K562 (cell line): ENCODE results near the gene CDKN2AIPNL. TPM values are rescaled to one million over a fixed set of nuclear protein-coding genes. Genes with fewer than 3 reads are reported as not detected.

Experiments
- ATAC-seq: fragments of 200-7000 bp; cut with Tn5 transposase; 3 replicates; pipeline ENCODE4 v1.9.1; 2020; ENCODE audit warnings: moderate library complexity
- BruUV-seq: library from RNA; stranded (reverse); fragments of 400-500 nt; replicated peaks from 2 replicates; lab custom pipeline; 2021; lab: Mats Ljungman, UMichigan
- CTCF ChIA-PET: fragments of 300-600 bp; formaldehyde crosslinking; extraction: SDS; loops from one replicate; lab custom pipeline; 2021; ENCODE audit warnings: low intra/inter-chr PET ratio; lab: Yijun Ruan, JAX
- POLR2A ChIA-PET: fragments of 300-600, 350-650 bp; sonication (Branson Sonifier 250); formaldehyde crosslinking; extraction: SDS; loops from one replicate; lab custom pipeline; 2021; ENCODE audit warnings: antibody characterized with exemption, inconsistent platforms; lab: Yijun Ruan, JAX
- DNase-seq, 4 experiments: peaks; one replicate each; pipeline versions ENCODE4 v3.0.0 to v3.0.0-alpha.2; 2011 to 2018; ENCODE audit warnings: low spot score in 3 of 4, mixed read lengths in 3 of 4; ENCODE audit errors: extremely low read depth in 1 of 4
- FAIRE-seq: peaks from 2 replicates; lab custom pipeline; 2011; peaks lifted over from hg19 to GRCh38; lab: Jason Lieb, UNC
- H2AFZ ChIP-seq: 2 replicates; pipeline ENCODE4 v1.6.0; 2011; ENCODE audit warnings: low read depth, low read length, control low read depth, inconsistent platforms
- H3K27ac ChIP-seq: fragments of 200-600 bp; 3 replicates; pipeline ENCODE4 v1.8.0; 2011; ENCODE audit warnings: low read depth, mild to moderate bottlenecking, control low read depth, inconsistent platforms, low read length, moderate library complexity, mixed read lengths; ENCODE audit errors: extremely low read depth
- H3K27me3 ChIP-seq, 2 experiments: fragments of 300-600 bp in 1 of 2; 2 replicates in 1 of 2; 3 replicates in 1 of 2; pipeline versions ENCODE4 v1.6.0 to v1.8.0; 2011; ENCODE audit warnings: inconsistent platforms in 2 of 2, low read length in 2 of 2, mild to moderate bottlenecking in 1 of 2, mixed read lengths in 1 of 2, moderate library complexity in 1 of 2; ENCODE audit not compliant: control insufficient read depth in 2 of 2, insufficient read depth in 2 of 2
- H3K36me3 ChIP-seq: fragments of 300-600 bp; 3 replicates; pipeline ENCODE4 v1.8.0; 2011; ENCODE audit warnings: mild to moderate bottlenecking, low read length, inconsistent platforms; ENCODE audit not compliant: control insufficient read depth, insufficient read depth
- H3K4me1 ChIP-seq, 2 experiments: fragments of 200-600 bp in 1 of 2; replicated peaks in 1 of 2; 2 replicates in 1 of 2; 3 replicates in 1 of 2; pipeline versions ENCODE4 v1.5.1 to v1.8.0; 2011; ENCODE audit warnings: inconsistent platforms in 2 of 2, low read length in 2 of 2, mild to moderate bottlenecking in 1 of 2, mixed read lengths in 1 of 2, moderate library complexity in 1 of 2; ENCODE audit not compliant: control insufficient read depth in 2 of 2, insufficient read depth in 2 of 2
- H3K4me2 ChIP-seq: 2 replicates; pipeline ENCODE4 v1.6.1; 2011; ENCODE audit warnings: low read length, control low read depth, inconsistent platforms, mixed read lengths; ENCODE audit not compliant: insufficient read depth
- H3K4me3 ChIP-seq: fragments of 200-600 bp; sonication (generic), shearing (Covaris generic); 2 replicates; pipeline ENCODE4 v1.5.1; 2016; ENCODE audit warnings: control low read depth, inconsistent platforms
- H3K79me2 ChIP-seq: fragments of 200-600 bp; 3 replicates; pipeline ENCODE4 v1.8.0; 2011; ENCODE audit warnings: low read length, inconsistent platforms; ENCODE audit not compliant: control insufficient read depth, insufficient read depth
- H3K9ac ChIP-seq, 2 experiments: 2 replicates each; pipeline versions ENCODE4 v1.6.0 to v1.6.1; 2011; ENCODE audit warnings: low read depth in 2 of 2, low read length in 2 of 2, control low read depth in 1 of 2, inconsistent platforms in 1 of 2, mild to moderate bottlenecking in 1 of 2, mixed read lengths in 1 of 2; ENCODE audit not compliant: insufficient read depth in 1 of 2
- H3K9me1 ChIP-seq: one replicate; pipeline ENCODE4 v1.6.0; 2011; ENCODE audit warnings: inconsistent platforms, mild to moderate bottlenecking, low read length, moderate library complexity; ENCODE audit not compliant: control insufficient read depth, insufficient read depth
- H3K9me3 ChIP-seq: replicated peaks from 2 replicates; pipeline ENCODE4 v1.5.1; 2011; ENCODE audit warnings: low read depth, low read length, inconsistent platforms; ENCODE audit not compliant: control insufficient read depth, insufficient read depth
- H4K20me1 ChIP-seq: replicated peaks from 2 replicates; pipeline ENCODE4 v1.6.1; 2011; ENCODE audit warnings: low read length, inconsistent platforms, mixed read lengths; ENCODE audit not compliant: control insufficient read depth, insufficient read depth
- CAMTA2 ChIP-seq: fragments of 250-450 bp; sonication (Bioruptor Pico); conservative IDR thresholded peaks from 2 replicates; pipeline ENCODE4 v1.5.1; 2022
- EGR1 ChIP-seq: fragments of 450-650 bp; conservative IDR thresholded peaks from 2 replicates; pipeline ENCODE4 v1.6.1; 2017; ENCODE audit warnings: mild to moderate bottlenecking
- ETV6 ChIP-seq, 3 experiments: fragments of 150-350 bp in 1 of 3; sonication (generic) in 1 of 3; formaldehyde crosslinking in 1 of 3; IDR thresholded peaks; 2 replicates each; pipeline versions ENCODE4 v1.6.1 to v1.8.0; 2014 to 2022; ENCODE audit warnings: borderline replicate concordance in 2 of 3, low read depth in 2 of 3, antibody characterized with exemption in 1 of 3, low read length in 1 of 3, mild to moderate bottlenecking in 1 of 3, missing genetic modification reagents in 1 of 3
- FOXK1 ChIP-seq: sonication (generic); formaldehyde crosslinking; IDR thresholded peaks from 2 replicates; pipeline ENCODE4 v1.8.0; 2022; ENCODE audit warnings: missing genetic modification reagents, mild to moderate bottlenecking, borderline replicate concordance
- ILK ChIP-seq: fragments of 450-650 bp; IDR thresholded peaks from 2 replicates; pipeline ENCODE4 v1.6.1; 2016; ENCODE audit warnings: missing genetic modification characterization, low read depth, mild to moderate bottlenecking, missing compliant biosample characterization, moderate library complexity, borderline replicate concordance
- MCM5 ChIP-seq: fragments of 450-650 bp; IDR thresholded peaks from 2 replicates; pipeline ENCODE4 v1.6.1; 2016; ENCODE audit warnings: low read depth
- MEF2D ChIP-seq: conservative IDR thresholded peaks from 2 replicates; pipeline ENCODE4 v1.6.1; 2016; ENCODE audit warnings: low read depth, missing genetic modification characterization, missing compliant biosample characterization
- NCOA6 ChIP-seq: fragments of 450-650 bp; IDR thresholded peaks from 2 replicates; pipeline ENCODE4 v1.6.1; 2017; ENCODE audit warnings: mild to moderate bottlenecking
- NR1H2 ChIP-seq: sonication (generic); formaldehyde crosslinking; IDR thresholded peaks from 2 replicates; pipeline ENCODE4 v1.4.0; 2020; ENCODE audit warnings: mild to moderate bottlenecking, missing genetic modification reagents
- NR2F6 ChIP-seq: fragments of 450-650 bp; formaldehyde crosslinking; IDR thresholded peaks from 2 replicates; pipeline ENCODE4 v1.4.0; 2020; ENCODE audit warnings: mild to moderate bottlenecking
- TCF7 ChIP-seq: sonication (generic); IDR thresholded peaks from 2 replicates; pipeline ENCODE4 v1.6.1; 2016; ENCODE audit warnings: antibody characterized with exemption, borderline replicate concordance
- ZFP36 ChIP-seq: fragments of 150-350 bp; IDR thresholded peaks from 2 replicates; pipeline ENCODE4 v1.6.1; 2018; ENCODE audit warnings: low read length, low read depth; ENCODE audit not compliant: partially characterized antibody
- ZNF23 ChIP-seq: fragments of 250-450 bp; sonication (Bioruptor Pico); IDR thresholded peaks from 2 replicates; pipeline ENCODE4 v1.4.0; 2020; ENCODE audit warnings: mild to moderate bottlenecking
- ZNF707 ChIP-seq: fragments of 250-450 bp; sonication (Bioruptor Pico); conservative IDR thresholded peaks from 2 replicates; pipeline ENCODE4 v1.8.0; 2022; ENCODE audit warnings: inconsistent platforms, mild to moderate bottlenecking, moderate library complexity
- ZNF766 ChIP-seq: fragments of 200-800 bp; sonication (Bioruptor generic); conservative IDR thresholded peaks from 2 replicates; pipeline ENCODE4 v1.6.1; 2016; ENCODE audit warnings: missing genetic modification characterization, missing compliant biosample characterization
- WGBS: fragments of 100-300 bp; shearing (Covaris generic); methylation state at CpG from one replicate; pipeline ENCODE4 v1.1.6; 2016; ENCODE audit warnings: low coverage, mixed read lengths; ENCODE audit not compliant: insufficient coverage; ENCODE audit errors: missing lambda C conversion rate; 5-methylcytosine and 5-hydroxymethylcytosine counted together
- in situ Hi-C: fragments of 300-500 bp; cut with MboI; formaldehyde crosslinking; loops from 4 replicates; pipeline ENCODE4 v1.15.0; 2018; ENCODE audit warnings: inconsistent platforms, mixed read lengths
- intact Hi-C: fragments of 100-400 bp; cut with micrococcal nuclease; formaldehyde crosslinking; loops from 2 replicates; pipeline ENCODE4 v1.14.2; 2022
- polyA plus RNA-seq, 8 experiments: library from polyadenylated mRNA; depleted of rRNA in 4 of 8; stranded (reverse) in 5 of 8; unstranded in 3 of 8; fragments of >200 nt; fragmentation: Nextera tagmentation in 2 of 8; fragmentation: Illumina TruSeq in 1 of 8; extraction: Ambion mirVana in 2 of 8; extraction: Trizol in 1 of 8; gene quantifications; 2 replicates each; pipeline versions ENCODE4 v1.2.1 to v1.2.3, GENCODE V29; 2011 to 2014; ENCODE audit warnings: inconsistent platforms in 1 of 8, missing spikeins in 1 of 8
- total RNA-seq, 7 experiments: library from RNA; depleted of rRNA in 6 of 7; stranded (reverse); fragments of >200 nt in 6 of 7; fragmentation: Illumina TruSeq in 2 of 7; extraction: Trizol in 2 of 7; gene quantifications; 2 replicates each; pipeline versions ENCODE4 v1.2.1 to v1.2.3, GENCODE V29; 2011 to 2021; ENCODE audit warnings: low replicate concordance in 1 of 7
- TF ChIP-seq, protein P1 (sequence below): fragments of 450-650 bp; conservative IDR thresholded peaks from 2 replicates; pipeline ENCODE4 v1.6.1; 2016; ENCODE audit warnings: missing genetic modification characterization, low read depth, mild to moderate bottlenecking, missing compliant biosample characterization, moderate library complexity
- TF ChIP-seq, protein P2 (sequence below): fragments of 450-650 bp; IDR thresholded peaks from 2 replicates; pipeline ENCODE4 v1.6.1; 2018; ENCODE audit warnings: mild to moderate bottlenecking, low read depth; ENCODE audit not compliant: partially characterized antibody
- TF ChIP-seq, protein P3 (sequence below), 2 experiments: fragments of 450-650 bp in 1 of 2; sonication (generic) in 1 of 2; formaldehyde crosslinking; conservative IDR thresholded peaks; 2 replicates each; pipeline versions ENCODE4 v1.4.0 to v1.8.1; 2020 to 2022; ENCODE audit warnings: mild to moderate bottlenecking in 1 of 2, missing genetic modification reagents in 1 of 2

Gene CDKN2AIPNL
- total and polyA plus RNA-seq, 9 of the 15 experiments (the other 6 are each of a cell fraction or from before 2014, with no cell fraction given) = 19.9 to 46.9 (median 42.2) TPM

DNA sequence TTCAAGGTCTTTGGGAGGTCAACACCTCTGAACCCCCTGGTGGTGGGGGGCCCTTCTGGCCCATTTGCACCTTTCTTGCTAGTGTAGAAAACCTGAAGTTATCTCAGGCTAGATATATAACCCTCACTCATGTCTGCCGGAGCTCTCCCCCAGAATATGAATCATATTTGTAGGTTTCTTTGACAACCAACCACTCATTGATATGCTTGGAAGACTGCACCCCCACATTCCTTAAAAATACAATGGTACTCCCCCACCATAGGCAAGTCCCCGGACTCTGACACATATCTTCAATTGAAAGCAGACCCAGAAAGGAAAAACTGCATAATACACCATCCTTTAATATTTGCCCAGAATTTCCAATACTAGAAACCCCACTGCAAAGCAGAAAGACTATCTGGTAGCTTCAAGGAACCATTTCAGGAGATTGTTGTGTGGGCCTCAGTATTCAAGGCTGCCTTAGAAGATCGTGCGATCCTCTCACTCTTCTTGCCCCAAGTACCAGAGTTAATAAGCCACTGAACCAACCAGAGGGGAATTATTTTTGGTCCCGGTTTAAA lies 41.3 kb downstream of the CDKN2AIPNL start:
- POLR2A ChIA-PET = interaction anchor here (0.9 to 5.2 kb wide), 2 partner anchors 12 to 177 kb away, joined by 3 to 36 read pairs; no protein-coding TSS in a partner anchor
- intact Hi-C loops (loop anchor here (2.0 to 5.0 kb wide), 3 partner anchors 63 to 194 kb away; partner anchors contain the start of gene SKP1), in situ Hi-C loops (no loop called here)
- H3K27me3 ChIP-seq = no peaks in the 10 kb centered on the region
- peak overlapping the region; percentile 81 for H3K4me3 ChIP-seq
- WGBS = 5% methylated on average over 5 of the region's 5 CpGs
- H2AFZ ChIP-seq = peak overlapping the region; percentile 100
- H3K9ac ChIP-seq = peak overlapping the region; percentile 1 to 98; a peak in 2 of 4 replicates
- CTCF ChIA-PET = no interaction called here
- H3K9me1 ChIP-seq = no peaks in the 10 kb centered on the region
- H3K9me3 ChIP-seq = peaks cover 5% of the 10 kb centered on the region
- peak overlapping the region; percentile 90 for H3K4me2 ChIP-seq
- peak overlapping the region; percentile 99 for H3K27ac ChIP-seq
- peaks cover 5 to 9% of the 10 kb centered on the region in 2 experiments; a peak in 3 of 5 replicates for H3K4me1 ChIP-seq
- peaks cover 14% of the 10 kb centered on the region; the same call in 2 of the 3 replicates for H3K36me3 ChIP-seq
- peak in 2 of 4 experiments; percentile 9 to 21 for DNase-seq
- TSS peak; percentile 77 for BruUV-seq
- H4K20me1 ChIP-seq = peaks cover 12% of the 10 kb centered on the region
- no peak for ATAC-seq
- no peak for FAIRE-seq
- H3K79me2 ChIP-seq = peaks cover 59% of the 10 kb centered on the region
- TF ChIP-seq ETV6 (IDR thresholded peaks at IDR 0.05; ENCODE audit: borderline replicate concordance in 1 of 2, low read depth in 2 of 2, low read length in 1 of 2) = no peak
- TF ChIP-seq ETV6 (CRISPR knock-in tag; IDR thresholded peaks at IDR 0.05; ENCODE audit: borderline replicate concordance) = no peak
- TF ChIP-seq MCM5 = no peak
- 0 out of 2 replicates have a peak, but pooled peaks have one; percentile 35 for TF ChIP-seq ZNF766
- no peak for TF ChIP-seq ZNF707 (CRISPR knock-in tag)
- TF ChIP-seq NR1H2 (CRISPR knock-in tag) = no peak
- TF ChIP-seq, protein P1, sequence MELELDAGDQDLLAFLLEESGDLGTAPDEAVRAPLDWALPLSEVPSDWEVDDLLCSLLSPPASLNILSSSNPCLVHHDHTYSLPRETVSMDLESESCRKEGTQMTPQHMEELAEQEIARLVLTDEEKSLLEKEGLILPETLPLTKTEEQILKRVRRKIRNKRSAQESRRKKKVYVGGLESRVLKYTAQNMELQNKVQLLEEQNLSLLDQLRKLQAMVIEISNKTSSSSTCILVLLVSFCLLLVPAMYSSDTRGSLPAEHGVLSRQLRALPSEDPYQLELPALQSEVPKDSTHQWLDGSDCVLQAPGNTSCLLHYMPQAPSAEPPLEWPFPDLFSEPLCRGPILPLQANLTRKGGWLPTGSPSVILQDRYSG (tag) = 0 out of 2 replicates have a peak, but pooled peaks have one; percentile 45
- TF ChIP-seq, protein P2, sequence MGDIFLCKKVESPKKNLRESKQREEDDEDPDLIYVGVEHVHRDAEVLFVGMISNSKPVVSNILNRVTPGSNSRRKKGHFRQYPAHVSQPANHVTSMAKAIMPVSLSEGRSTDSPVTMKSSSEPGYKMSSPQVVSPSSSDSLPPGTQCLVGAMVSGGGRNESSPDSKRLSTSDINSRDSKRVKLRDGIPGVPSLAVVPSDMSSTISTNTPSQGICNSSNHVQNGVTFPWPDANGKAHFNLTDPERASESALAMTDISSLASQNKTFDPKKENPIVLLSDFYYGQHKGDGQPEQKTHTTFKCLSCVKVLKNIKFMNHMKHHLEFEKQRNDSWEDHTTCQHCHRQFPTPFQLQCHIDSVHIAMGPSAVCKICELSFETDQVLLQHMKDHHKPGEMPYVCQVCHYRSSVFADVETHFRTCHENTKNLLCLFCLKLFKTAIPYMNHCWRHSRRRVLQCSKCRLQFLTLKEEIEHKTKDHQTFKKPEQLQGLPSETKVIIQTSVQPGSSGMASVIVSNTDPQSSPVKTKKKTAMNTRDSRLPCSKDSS = no peak
- TF ChIP-seq EGR1 = peak; percentile 7; the same call in 1 of the 2 replicates
- no peak for TF ChIP-seq NR2F6
- TF ChIP-seq MEF2D = no peak
- TF ChIP-seq FOXK1 (CRISPR knock-in tag) = no peak
- no peak for TF ChIP-seq CAMTA2 (CRISPR knock-in tag)
- TF ChIP-seq ZFP36 = no peak
- no peak for TF ChIP-seq ILK (tag)
- TF ChIP-seq TCF7 = no peak
- no peak for TF ChIP-seq ZNF23 (CRISPR knock-in tag)
- TF ChIP-seq, protein P3, sequence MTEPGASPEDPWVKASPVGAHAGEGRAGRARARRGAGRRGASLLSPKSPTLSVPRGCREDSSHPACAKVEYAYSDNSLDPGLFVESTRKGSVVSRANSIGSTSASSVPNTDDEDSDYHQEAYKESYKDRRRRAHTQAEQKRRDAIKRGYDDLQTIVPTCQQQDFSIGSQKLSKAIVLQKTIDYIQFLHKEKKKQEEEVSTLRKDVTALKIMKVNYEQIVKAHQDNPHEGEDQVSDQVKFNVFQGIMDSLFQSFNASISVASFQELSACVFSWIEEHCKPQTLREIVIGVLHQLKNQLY (CRISPR knock-in tag; conservative IDR thresholded peaks at IDR 0.05) = no peak
- TF ChIP-seq NCOA6 = no peak
